ENCODE data around the gene PMM2.
"Not testable (repeated sequence)": the region's sequence is repeated elsewhere in the genome, so short reads cannot be mapped to it uniquely, and the experiment has no call there.

PMM2 gene

GRCh38 chr16:8869212-8869987, 71.8 kb downstream of the PMM2 start:
- H3K36me3 ChIP-seq, result peaks cover 9% of the 10 kb centered on the region
- peaks cover 72% of the 10 kb centered on the region for H3K4me1 ChIP-seq

GRCh38 chr16:8869988-8870241, 72.3 kb downstream of the PMM2 start:
- Histone ChIP-seq H3K27ac (peak overlapping the region; percentile 88), H3K4me1 (peaks cover 72% of the 10 kb centered on the region), H4K20me1 (peaks cover 24% of the 10 kb centered on the region), H3K9ac (peak overlapping the region; percentile 83), H3K4me3 (peak overlapping the region; percentile 83), H3K4me2 (peak overlapping the region; percentile 99)
- not testable (repeated sequence) for H3K9me3 ChIP-seq, H3K36me3 ChIP-seq, H3K27me3 ChIP-seq

More at GRCh38 chr16:8869212-8869987, 71.8 kb downstream of the PMM2 start:
- peak overlapping the region; percentile 88 for H3K27ac ChIP-seq
- no peak for TF ChIP-seq Cebpa-rat (IDR thresholded peaks at IDR 0.05)
- peaks cover 30% of the 10 kb centered on the region for H4K20me1 ChIP-seq
- peak overlapping the region; percentile 83 for H3K4me3 ChIP-seq
- H3K9ac ChIP-seq, result peak overlapping the region; percentile 83
- H3K27me3 ChIP-seq, result no peaks in the 10 kb centered on the region
- no peaks in the 10 kb centered on the region for H3K9me3 ChIP-seq
- H3K4me2 ChIP-seq, result peak overlapping the region; percentile 99

GRCh38 chr16:8872071-8872470, 74.4 kb downstream of the PMM2 start:
- TF ChIP-seq Cebpa-rat (IDR thresholded peaks at IDR 0.05), result no peak
- Histone ChIP-seq H3K36me3 (no peaks in the 10 kb centered on the region), H3K27me3 (no peaks in the 10 kb centered on the region), H4K20me1 (peaks cover 3% of the 10 kb centered on the region), H3K9ac (peak overlapping the region; percentile 25; the same call in 1 of the 2 replicates), H3K9me3 (no peaks in the 10 kb centered on the region), H3K4me2 (peak overlapping the region; percentile 99), H3K27ac (peak overlapping the region; percentile 49), H3K4me3 (no peak overlapping the region), H3K4me1 (peaks cover 59% of the 10 kb centered on the region)

- Histone ChIP-seq H3K4me2 (no peak overlapping the region; the same call in none of the 2 replicates), H3K4me1 (peaks cover 63% of the 10 kb centered on the region), H3K9me3 (no peaks in the 10 kb centered on the region), H3K27ac (no peak overlapping the region), H3K4me3 (no peak overlapping the region), H3K9ac (no peak overlapping the region), H3K36me3 (no peaks in the 10 kb centered on the region), H4K20me1 (no peaks in the 10 kb centered on the region), H3K27me3 (no peaks in the 10 kb centered on the region)
- TF ChIP-seq Cebpa-rat (IDR thresholded peaks at IDR 0.05), result no peak
These were observed 75.6 kb downstream of the PMM2 start for GRCh38 chr16:8872967-8873865.

- H3K9ac ChIP-seq, H3K36me3 ChIP-seq, H3K4me3 ChIP-seq, H4K20me1 ChIP-seq, H3K9me3 ChIP-seq, H3K27me3 ChIP-seq, H3K27ac ChIP-seq: not testable (repeated sequence)
- peak overlapping the region; percentile 27 for H3K4me2 ChIP-seq
- H3K4me1 ChIP-seq, result peaks cover 69% of the 10 kb centered on the region
These were observed 76.2 kb downstream of the PMM2 start for GRCh38 chr16:8873866-8874195.

GRCh38 chr16:8874388-8874787, 76.7 kb downstream of the PMM2 start:
- no peaks in the 10 kb centered on the region for H3K36me3 ChIP-seq
- H3K4me1 ChIP-seq, result peaks cover 67% of the 10 kb centered on the region
- peak overlapping the region; percentile 27 for H3K4me2 ChIP-seq
- H3K4me3 ChIP-seq, result no peak overlapping the region
- no peak for TF ChIP-seq Cebpa-rat (IDR thresholded peaks at IDR 0.05)
- H4K20me1 ChIP-seq, result no peaks in the 10 kb centered on the region
- H3K9ac ChIP-seq, result no peak overlapping the region
- no peaks in the 10 kb centered on the region for H3K27me3 ChIP-seq
- 0 out of 2 replicates have a peak overlapping the region, but pooled peaks have one; percentile 41 for H3K27ac ChIP-seq
- no peaks in the 10 kb centered on the region for H3K9me3 ChIP-seq

- not testable (repeated sequence) for H4K20me1 ChIP-seq, H3K27ac ChIP-seq, H3K4me3 ChIP-seq, H3K9ac ChIP-seq, H3K27me3 ChIP-seq, H3K36me3 ChIP-seq, H3K9me3 ChIP-seq, H3K4me2 ChIP-seq
- peaks cover 67% of the 10 kb centered on the region for H3K4me1 ChIP-seq
These were observed 77.7 kb downstream of the PMM2 start for GRCh38 chr16:8875317-8875716.

GRCh38 chr16:8877894-8878522, 80.4 kb downstream of the PMM2 start:
- Histone ChIP-seq H3K4me1 (peaks cover 62% of the 10 kb centered on the region), H3K9me3 (no peaks in the 10 kb centered on the region), H3K4me3 (no peak overlapping the region), H3K27ac (peak overlapping the region; percentile 35; the same call in 1 of the 2 replicates), H3K4me2 (peak overlapping the region; percentile 1; the same call in 1 of the 2 replicates), H3K36me3 (no peaks in the 10 kb centered on the region), H4K20me1 (no peaks in the 10 kb centered on the region), H3K27me3 (no peaks in the 10 kb centered on the region), H3K9ac (no peak overlapping the region)
- TF ChIP-seq Cebpa-rat (IDR thresholded peaks at IDR 0.05), result no peak

- Histone ChIP-seq H3K27me3 (no peaks in the 10 kb centered on the region), H3K27ac (peak overlapping the region; percentile 35; the same call in 1 of the 2 replicates), H3K4me1 (peaks cover 57% of the 10 kb centered on the region), H3K36me3 (no peaks in the 10 kb centered on the region), H3K9me3 (no peaks in the 10 kb centered on the region), H3K4me3 (no peak overlapping the region), H3K4me2 (peak overlapping the region; percentile 1; the same call in 1 of the 2 replicates), H4K20me1 (no peaks in the 10 kb centered on the region), H3K9ac (no peak overlapping the region)
- peak; percentile 78 for TF ChIP-seq Cebpa-rat (IDR thresholded peaks at IDR 0.05)
These were observed 80.9 kb downstream of the PMM2 start for GRCh38 chr16:8878523-8878911.
